GM19043 (cell line): ENCODE results near the gene ZNF578.
"Not testable (repeated sequence)": the region's sequence is repeated elsewhere in the genome, so short reads cannot be mapped to it uniquely, and the experiment has no call there.

Experiments used
- ATAC-seq: cut with Tn5 transposase; IDR thresholded peaks from one replicate; pipeline ENCODE4 v1.9.1; 2021; ENCODE audit warnings: low read depth; ENCODE audit not compliant: unreplicated experiment

ZNF578 gene

GRCh38 chr19:52507266-52507665 lies 53.9 kb downstream of the ZNF578 start:
- ATAC-seq, result no peak

- no peak for ATAC-seq
These were observed 62.8 kb downstream of the ZNF578 start for GRCh38 chr19:52516191-52516590.

- ATAC-seq, result no peak
These were observed 65.3 kb downstream of the ZNF578 start for GRCh38 chr19:52518646-52519045.

GRCh38 chr19:52519175-52519574 lies 65.8 kb downstream of the ZNF578 start:
- ATAC-seq, result not testable (repeated sequence)

- no peak for ATAC-seq
These were observed 66.7 kb downstream of the ZNF578 start for GRCh38 chr19:52520013-52520412.

- no peak for ATAC-seq
These were observed 69.2 kb downstream of the ZNF578 start for GRCh38 chr19:52522551-52522950.

- no peak for ATAC-seq
These were observed 70.7 kb downstream of the ZNF578 start for GRCh38 chr19:52524086-52524485.

GRCh38 chr19:52527134-52527955 lies 74.0 kb downstream of the ZNF578 start, which contains the start of gene ZNF808:
TSS of gene ZNF808 (plus strand) at chr19:52527668. CDS start at chr19:52543285, 15,617 bp downstream.
- peak; percentile 87 for ATAC-seq

GRCh38 chr19:52527956-52528351 lies 74.6 kb downstream of the ZNF578 start:
- no peak for ATAC-seq

- ATAC-seq, result no peak
These were observed 79.1 kb downstream of the ZNF578 start for GRCh38 chr19:52532480-52532879.

GRCh38 chr19:52533901-52534300 lies 80.5 kb downstream of the ZNF578 start:
- ATAC-seq, result no peak

GRCh38 chr19:52535385-52535770 lies 82.0 kb downstream of the ZNF578 start:
- ATAC-seq, result not testable (repeated sequence)

- peak; percentile 55 for ATAC-seq
These were observed 82.6 kb downstream of the ZNF578 start for GRCh38 chr19:52535771-52536447.

- ATAC-seq, result peak; percentile 41
These were observed 83.1 kb downstream of the ZNF578 start for GRCh38 chr19:52536448-52536800.

GRCh38 chr19:52538815-52539214 lies 85.5 kb downstream of the ZNF578 start:
- ATAC-seq, result not testable (repeated sequence)

GRCh38 chr19:52541176-52541575 lies 87.8 kb downstream of the ZNF578 start:
- not testable (repeated sequence) for ATAC-seq

GRCh38 chr19:52541608-52542007 lies 88.3 kb downstream of the ZNF578 start:
- no peak for ATAC-seq

- ATAC-seq, result not testable (repeated sequence)
These were observed 89.2 kb downstream of the ZNF578 start for GRCh38 chr19:52542541-52542940.

- no peak for ATAC-seq
These were observed 89.8 kb downstream of the ZNF578 start for GRCh38 chr19:52542984-52543664.

- ATAC-seq, result no peak
These were observed 101.0 kb downstream of the ZNF578 start for GRCh38 chr19:52554216-52554971.
